GM12878 (cell line): ENCODE results near the gene MICB. TPM values are rescaled to one million over a fixed set of nuclear protein-coding genes. Genes with fewer than 3 reads are reported as not detected.

Source experiments
- ATAC-seq: fragments of 200-7000 bp; cut with Tn5 transposase; 3 replicates; pipeline ENCODE4 v1.9.1; 2020; ENCODE audit warnings: mild to moderate bottlenecking, moderate library complexity
- BruUV-seq: library from RNA; stranded (reverse); fragments of 400-500 nt; replicated peaks from 2 replicates; lab custom pipeline; 2021; lab: Mats Ljungman, UMichigan
- CTCF ChIA-PET: fragments of 300-600 bp; sonication (Branson Sonifier 250); formaldehyde crosslinking; extraction: SDS; loops from one replicate; lab custom pipeline; 2021; ENCODE audit warnings: inconsistent platforms; lab: Yijun Ruan, JAX
- POLR2A ChIA-PET: fragments of 350-600 bp; formaldehyde crosslinking; extraction: SDS; loops from one replicate; lab custom pipeline; 2021; ENCODE audit warnings: inconsistent platforms; lab: Charles Lee
- RAD21 ChIA-PET: fragments of 300-600 bp; sonication (Branson Sonifier 250); formaldehyde crosslinking; loops from one replicate; lab custom pipeline; 2023; ENCODE audit warnings: antibody characterized with exemption; ENCODE audit not compliant: unreplicated experiment; lab: Charles Lee
- SMC1A ChIA-PET: fragments of 300-600 bp; sonication (Branson Sonifier 250); formaldehyde crosslinking; loops from one replicate; lab custom pipeline; 2023; ENCODE audit not compliant: unreplicated experiment, uncharacterized antibody; lab: Charles Lee
- DNase-seq: peaks from one replicate; pipeline ENCODE4 v3.0.0-alpha.2; 2011; ENCODE audit warnings: low read depth, low spot score
- FAIRE-seq: peaks from 3 replicates; lab custom pipeline; 2011; peaks lifted over from hg19 to GRCh38; lab: Jason Lieb, UNC
- H2AFZ ChIP-seq: 2 replicates; pipeline ENCODE4 v1.6.0; 2011; ENCODE audit warnings: low read depth, low read length, control low read depth; ENCODE audit not compliant: control insufficient read depth
- H3K27ac ChIP-seq: 2 replicates; pipeline ENCODE4 v1.5.1; 2011; ENCODE audit warnings: control low read depth; ENCODE audit not compliant: control insufficient read depth, insufficient read depth
- H3K27me3 ChIP-seq, 2 experiments: replicated peaks in 1 of 2; 2 replicates each; pipeline versions ENCODE4 v1.6.0 to v1.6.1; 2011; ENCODE audit warnings: low read length in 1 of 2; ENCODE audit not compliant: control insufficient read depth in 2 of 2, insufficient read depth in 2 of 2
- H3K36me3 ChIP-seq, 2 experiments: 2 replicates each; pipeline ENCODE4 v1.5.1; 2011; ENCODE audit warnings: low read length in 1 of 2; ENCODE audit not compliant: control insufficient read depth in 2 of 2, insufficient read depth in 2 of 2
- H3K4me1 ChIP-seq: 2 replicates; pipeline ENCODE4 v1.6.1; 2011; ENCODE audit warnings: mild to moderate bottlenecking, low read length, moderate library complexity, mixed read lengths; ENCODE audit not compliant: control insufficient read depth, insufficient read depth
- H3K4me2 ChIP-seq: 2 replicates; pipeline ENCODE4 v1.6.0; 2011; ENCODE audit warnings: control low read depth; ENCODE audit not compliant: control insufficient read depth, insufficient read depth
- H3K4me3 ChIP-seq: fragments of 200-600 bp; sonication (generic); 2 replicates; pipeline ENCODE4 v1.5.1; 2016
- H3K79me2 ChIP-seq: 2 replicates; pipeline ENCODE4 v1.6.0; 2011; ENCODE audit warnings: low read length; ENCODE audit not compliant: control insufficient read depth, insufficient read depth
- H3K9ac ChIP-seq: 2 replicates; pipeline ENCODE4 v1.8.0; 2011; ENCODE audit warnings: low read length, control low read depth, mixed read lengths; ENCODE audit not compliant: control insufficient read depth, insufficient read depth
- H3K9me3 ChIP-seq: replicated peaks from 3 replicates; pipeline ENCODE4 v1.5.1; 2011; ENCODE audit warnings: mild to moderate bottlenecking, low read length; ENCODE audit not compliant: control insufficient read depth, insufficient read depth
- H4K20me1 ChIP-seq: 2 replicates; pipeline ENCODE4 v1.6.0; 2011; ENCODE audit not compliant: control insufficient read depth, insufficient read depth
- CBX5 ChIP-seq: sonication (generic); IDR thresholded peaks from 2 replicates; pipeline ENCODE4 v1.6.1; 2016; ENCODE audit warnings: low read depth, moderate library complexity, mild to moderate bottlenecking, inconsistent platforms
- CEBPZ ChIP-seq: fragments of 150-350 bp; IDR thresholded peaks from 2 replicates; pipeline ENCODE4 v1.6.1; 2016; ENCODE audit warnings: low read depth, low read length
- CTCF ChIP-seq, 3 experiments: IDR thresholded peaks in 2 of 3; conservative IDR thresholded peaks in 1 of 3; 2 replicates each; pipeline ENCODE4 v1.5.1; 2011; ENCODE audit warnings: low read depth in 3 of 3, low read length in 3 of 3, mild to moderate bottlenecking in 3 of 3, control low read depth in 2 of 3, moderate library complexity in 2 of 3, inconsistent platforms in 1 of 3, mixed read lengths in 1 of 3; ENCODE audit not compliant: control insufficient read depth in 2 of 3, insufficient read depth in 1 of 3; ENCODE audit errors: extremely low read depth in 1 of 3
- E2F4 ChIP-seq: IDR thresholded peaks from 2 replicates; pipeline ENCODE4 v1.6.1; 2012; ENCODE audit warnings: low read depth, low read length, improper control_type of control experiment
- FOS ChIP-seq: IDR thresholded peaks from 3 replicates; pipeline ENCODE4 v1.6.1; 2011; ENCODE audit warnings: borderline replicate concordance; ENCODE audit not compliant: insufficient read length; ENCODE audit errors: extremely low read depth
- LARP7 ChIP-seq: fragments of 450-650 bp; IDR thresholded peaks from 2 replicates; pipeline ENCODE4 v1.6.1; 2017; ENCODE audit warnings: mild to moderate bottlenecking
- MLLT1 ChIP-seq: fragments of 450-650 bp; IDR thresholded peaks from 2 replicates; pipeline ENCODE4 v1.6.1; 2016; ENCODE audit warnings: mild to moderate bottlenecking
- PKNOX1 ChIP-seq: fragments of 450-650 bp; IDR thresholded peaks from 2 replicates; pipeline ENCODE4 v1.6.1; 2016; ENCODE audit warnings: mild to moderate bottlenecking
- POU2F2 ChIP-seq: IDR thresholded peaks from 3 replicates; pipeline ENCODE4 v1.6.1; 2011; ENCODE audit warnings: low read depth, mild to moderate bottlenecking, low read length, borderline replicate concordance
- RELB ChIP-seq: fragments of 450-650 bp; IDR thresholded peaks from 2 replicates; pipeline ENCODE4 v1.6.1; 2017; ENCODE audit warnings: low read depth, mild to moderate bottlenecking, moderate library complexity
- SIX5 ChIP-seq: IDR thresholded peaks from 2 replicates; pipeline ENCODE4 v1.6.1; 2011; ENCODE audit warnings: mild to moderate bottlenecking, low read depth, low read length, moderate library complexity; ENCODE audit not compliant: severe bottlenecking
- WGBS: methylation state at CpG from one replicate; pipeline ENCODE4 v1.1.6; 2016; ENCODE audit warnings: low lambda C conversion rate; ENCODE audit not compliant: insufficient replicate concordance, insufficient coverage; ENCODE audit errors: missing lambda C conversion rate; 5-methylcytosine and 5-hydroxymethylcytosine counted together
- in situ Hi-C: fragments of 300-500 bp; cut with MboI; formaldehyde crosslinking; loops from 9 replicates; pipeline ENCODE4 v1.14.3; 2018; ENCODE audit warnings: mixed read lengths
- intact Hi-C: fragments of 100-400 bp; cut with micrococcal nuclease; formaldehyde crosslinking; loops from one replicate; pipeline ENCODE4 v1.14.2; 2022; ENCODE audit not compliant: unreplicated experiment
- polyA plus RNA-seq, 11 experiments: library from polyadenylated mRNA; depleted of rRNA in 4 of 11; unstranded in 6 of 11; stranded (reverse) in 5 of 11; fragments of >200 nt; fragmentation: Nextera tagmentation in 4 of 11; fragmentation: Illumina TruSeq in 1 of 11; extraction: Ambion mirVana in 4 of 11; extraction: Trizol in 1 of 11; gene quantifications; 1 replicate in 1 of 11; 2 replicates in 10 of 11; pipeline versions ENCODE4 v1.2.1 to v1.2.3, GENCODE V29; 2011 to 2016; ENCODE audit warnings: inconsistent platforms in 2 of 11, missing spikeins in 2 of 11, low read depth in 1 of 11
- total RNA-seq, 4 experiments: library from RNA; depleted of rRNA in 3 of 4; stranded (reverse); fragments of >200 nt in 3 of 4; fragmentation: Illumina TruSeq in 1 of 4; extraction: Trizol in 1 of 4; gene quantifications; 2 replicates each; pipeline versions ENCODE4 v1.2.1 to v1.2.3, GENCODE V29; 2013 to 2021

The MICB gene
- total and polyA plus RNA-seq, 10 of the 15 experiments (the other 5 are each of a cell fraction or from before 2014, with no cell fraction given): 9.0 to 37.1 (median 17.8) TPM

- no peak for FAIRE-seq
- WGBS: 93% methylated on average over 2 of the region's 2 CpGs
- no peak for ATAC-seq
- Histone ChIP-seq H4K20me1 (no peaks in the 10 kb centered on the region), H3K27ac (0 out of 2 replicates have a peak overlapping the region, but pooled peaks have one; percentile 5), H3K9me3 (no peaks in the 10 kb centered on the region), H3K27me3 (no peaks in the 10 kb centered on the region), H2AFZ (no peak overlapping the region), H3K79me2 (peaks cover 14% of the 10 kb centered on the region), H3K36me3 (no peaks in the 10 kb centered on the region; a peak in 1 of 4 replicates), H3K4me3 (peak overlapping the region; percentile 68), H3K9ac (peak overlapping the region; percentile 58; the same call in 1 of the 2 replicates), H3K4me1 (peaks cover 23% of the 10 kb centered on the region; the same call in 1 of the 2 replicates), H3K4me2 (peak overlapping the region; percentile 70)
- no TSS peak for BruUV-seq
- SMC1A ChIA-PET: interaction anchor here (0.8 to 34.7 kb wide), 9 partner anchors 10 to 283 kb away, joined by 3 to 1989 read pairs (median 4); partner anchors contain the start of genes AIF1, BAG6, LST1 and LTA
- CTCF ChIA-PET: interaction anchor here (0.7 to 34.8 kb wide), 11 partner anchors 9 to 190 kb away, joined by 3 to 2098 read pairs (median 4); partner anchors contain the start of genes LST1, LTB, NCR3 and TNF
- DNase-seq: no peak
- in situ Hi-C loops: loop anchor here (5.0 to 10.0 kb wide), 2 partner anchors 49 to 286 kb away; no protein-coding TSS in a partner anchor
- POLR2A ChIA-PET: interaction anchor here (0.6 to 8.5 kb wide), 10 partner anchors 8 to 187 kb away, joined by 3 to 164 read pairs (median 6); partner anchors contain the start of genes LST1, LTA, LTB and NCR3
- RAD21 ChIA-PET: interaction anchor here (0.7 to 16.9 kb wide), 8 partner anchors 11 to 282 kb away, joined by 3 to 668 read pairs (median 18); partner anchors contain the start of genes ABHD16A, LSM2, LST1 and LTB
- intact Hi-C loops: loop anchor here (10.0 kb wide), 1 partner anchor 356 kb away; the partner anchor contains the start of gene ZBTB12
- TF ChIP-seq PKNOX1: no peak
- no peak for TF ChIP-seq SIX5
- no peak for TF ChIP-seq RELB
- TF ChIP-seq E2F4: no peak
- no peak for TF ChIP-seq CTCF (IDR thresholded peaks at IDR 0.05 in 2 of 3, conservative IDR thresholded peaks at IDR 0.05 in 1 of 3; ENCODE audit: control insufficient read depth in 2 of 3, extremely low read depth in 1 of 3, insufficient read depth in 1 of 3, low read depth in 3 of 3, low read length in 3 of 3)
- TF ChIP-seq POU2F2: no peak
- no peak for TF ChIP-seq CBX5
- TF ChIP-seq MLLT1: no peak
- no peak for TF ChIP-seq CEBPZ
- TF ChIP-seq FOS: no peak
- no peak for TF ChIP-seq LARP7
These were observed 50.6 kb downstream of the MICB start for GRCh38 chr6:31548544-31548873.
